ENCODE measurements around the gene CCDC138.

CCDC138 gene

GRCh38 chr2:108825736-108826135, 39.2 kb downstream of the CCDC138 start:
- no peak for DNase-seq (ENCODE audit: low read depth)
- no peak for TF ChIP-seq CTCF (conservative IDR thresholded peaks at IDR 0.05; ENCODE audit: low read depth, low read length)
- H3K4me3 ChIP-seq (ENCODE audit: low read length) = no peak overlapping the region

GRCh38 chr2:108829578-108830310, 43.2 kb downstream of the CCDC138 start:
- no peak overlapping the region for H3K4me3 ChIP-seq (ENCODE audit: low read length)

GRCh38 chr2:108833219-108833618, 46.6 kb downstream of the CCDC138 start:
- H3K4me3 ChIP-seq (ENCODE audit: low read length) = no peak overlapping the region
- no peak for DNase-seq (ENCODE audit: low read depth)
- no peak for TF ChIP-seq CTCF (conservative IDR thresholded peaks at IDR 0.05; ENCODE audit: low read depth, low read length)

More at GRCh38 chr2:108829578-108830310, 43.2 kb downstream of the CCDC138 start:
- DNase-seq (ENCODE audit: low read depth) = no peak
- TF ChIP-seq CTCF (conservative IDR thresholded peaks at IDR 0.05; ENCODE audit: low read depth, low read length) = no peak

- no peak for DNase-seq (ENCODE audit: low read depth)
- no peak for TF ChIP-seq CTCF (conservative IDR thresholded peaks at IDR 0.05; ENCODE audit: low read depth, low read length)
- no peak overlapping the region for H3K4me3 ChIP-seq (ENCODE audit: low read length)
Observed at GRCh38 chr2:108834620-108835019, 48.0 kb downstream of the CCDC138 start.

GRCh38 chr2:108835040-108835439, 48.5 kb downstream of the CCDC138 start:
- no peak overlapping the region for H3K4me3 ChIP-seq (ENCODE audit: low read length)
- TF ChIP-seq CTCF (conservative IDR thresholded peaks at IDR 0.05; ENCODE audit: low read depth, low read length) = no peak
- DNase-seq (ENCODE audit: low read depth) = no peak

- no peak for TF ChIP-seq CTCF (conservative IDR thresholded peaks at IDR 0.05; ENCODE audit: low read depth, low read length)
- no peak overlapping the region for H3K4me3 ChIP-seq (ENCODE audit: low read length)
Observed at GRCh38 chr2:108837198-108837597, 50.6 kb downstream of the CCDC138 start.

GRCh38 chr2:108841506-108841905, 54.9 kb downstream of the CCDC138 start:
- H3K4me3 ChIP-seq (ENCODE audit: low read length) = no peak overlapping the region
- DNase-seq (ENCODE audit: low read depth) = no peak
- TF ChIP-seq CTCF (conservative IDR thresholded peaks at IDR 0.05; ENCODE audit: low read depth, low read length) = no peak

More at GRCh38 chr2:108837198-108837597, 50.6 kb downstream of the CCDC138 start:
- DNase-seq (ENCODE audit: low read depth) = no peak

Data from retinal pigment epithelial cell (primary cell).